HEK293 (cell line): ENCODE measurements around the gene MTA1.
A peak's percentile ranks its signal among the peaks of the same experiment; 100 is the strongest.

Experiments
- EGR2 ChIP-seq: fragments of 450-650 bp; formaldehyde crosslinking; IDR thresholded peaks from 2 replicates; pipeline ENCODE4 v1.5.1; 2016; ENCODE audit warnings: low read depth, missing biosample characterization, missing genetic modification characterization
- FEZF1 ChIP-seq: fragments of 450-650 bp; formaldehyde crosslinking; IDR thresholded peaks from 2 replicates; pipeline ENCODE4 v1.5.1; 2016; ENCODE audit warnings: missing biosample characterization, missing genetic modification characterization
- GLI2 ChIP-seq: fragments of 450-650 bp; formaldehyde crosslinking; IDR thresholded peaks from 2 replicates; pipeline ENCODE4; 2017; ENCODE audit warnings: missing biosample characterization, missing genetic modification characterization, low read depth, borderline replicate concordance
- KLF10 ChIP-seq: fragments of 450-650 bp; IDR thresholded peaks from 2 replicates; pipeline ENCODE4 v1.5.1; 2018; ENCODE audit warnings: missing biosample characterization, mild to moderate bottlenecking, missing genetic modification characterization
- KLF9 ChIP-seq: fragments of 450-650 bp; formaldehyde crosslinking; IDR thresholded peaks from 2 replicates; pipeline ENCODE4 v1.5.1; 2016; ENCODE audit warnings: missing biosample characterization, missing genetic modification characterization, low read depth
- SCRT2 ChIP-seq: fragments of 450-650 bp; formaldehyde crosslinking; IDR thresholded peaks from 2 replicates; pipeline ENCODE4 v1.5.1; 2016; ENCODE audit warnings: missing biosample characterization, missing genetic modification characterization
- YY2 ChIP-seq: fragments of 450-650 bp; formaldehyde crosslinking; IDR thresholded peaks from 2 replicates; pipeline ENCODE4 v1.5.1; 2016; ENCODE audit warnings: missing biosample characterization, missing genetic modification characterization
- ZEB2 ChIP-seq: fragments of 450-650 bp; formaldehyde crosslinking; IDR thresholded peaks from 2 replicates; pipeline ENCODE4 v1.5.1; 2016; ENCODE audit warnings: missing biosample characterization, missing genetic modification characterization
- ZNF146 ChIP-seq: fragments of 450-650 bp; formaldehyde crosslinking; IDR thresholded peaks from 2 replicates; pipeline ENCODE4 v1.5.1; 2016; ENCODE audit warnings: missing biosample characterization, missing genetic modification characterization
- ZNF350 ChIP-seq: fragments of 450-650 bp; formaldehyde crosslinking; IDR thresholded peaks from 2 replicates; pipeline ENCODE4 v1.5.0; 2017; ENCODE audit warnings: missing biosample characterization, mild to moderate bottlenecking, missing genetic modification characterization
- ZNF37A ChIP-seq: fragments of 450-650 bp; IDR thresholded peaks from 2 replicates; pipeline ENCODE4 v1.5.1; 2018; ENCODE audit warnings: missing biosample characterization, missing genetic modification characterization
- ZNF501 ChIP-seq: fragments of 450-650 bp; formaldehyde crosslinking; IDR thresholded peaks from 2 replicates; pipeline ENCODE4 v1.5.1; 2016; ENCODE audit warnings: missing biosample characterization, missing genetic modification characterization
- ZNF510 ChIP-seq: fragments of 450-650 bp; formaldehyde crosslinking; IDR thresholded peaks from 2 replicates; pipeline ENCODE4 v1.5.1; 2018; ENCODE audit warnings: mild to moderate bottlenecking, missing genetic modification characterization, missing biosample characterization; ENCODE audit not compliant: insufficient replicate concordance
- ZNF585B ChIP-seq: fragments of 450-650 bp; formaldehyde crosslinking; IDR thresholded peaks from 2 replicates; pipeline ENCODE4 v1.5.1; 2016; ENCODE audit warnings: missing biosample characterization, missing genetic modification characterization
- ZNF658 ChIP-seq: fragments of 450-650 bp; formaldehyde crosslinking; IDR thresholded peaks from 2 replicates; pipeline ENCODE4; 2016; ENCODE audit warnings: missing biosample characterization, missing genetic modification characterization
- ZNF792 ChIP-seq: fragments of 450-650 bp; formaldehyde crosslinking; IDR thresholded peaks from 2 replicates; pipeline ENCODE4 v1.5.1; 2016; ENCODE audit warnings: missing biosample characterization, missing genetic modification characterization
- TF ChIP-seq, protein P1 (sequence below): fragments of 450-650 bp; formaldehyde crosslinking; IDR thresholded peaks from 2 replicates; pipeline ENCODE4 v1.5.1; 2016; ENCODE audit warnings: missing biosample characterization, missing genetic modification characterization
- TF ChIP-seq, protein P2 (sequence below): fragments of 450-650 bp; formaldehyde crosslinking; IDR thresholded peaks from 2 replicates; pipeline ENCODE4 v1.5.1; 2016; ENCODE audit warnings: missing biosample characterization, missing genetic modification characterization
- TF ChIP-seq, protein P3 (sequence below): fragments of 450-650 bp; formaldehyde crosslinking; IDR thresholded peaks from 2 replicates; pipeline ENCODE4 v1.5.1; 2016; ENCODE audit warnings: missing biosample characterization, missing genetic modification characterization
- TF ChIP-seq, protein P4 (sequence below): fragments of 450-650 bp; formaldehyde crosslinking; conservative IDR thresholded peaks from 2 replicates; pipeline ENCODE4 v1.5.1; 2016; ENCODE audit warnings: low read depth, missing biosample characterization, missing genetic modification characterization
- TF ChIP-seq, protein P5 (sequence below): fragments of 450-650 bp; formaldehyde crosslinking; optimal IDR thresholded peaks from 2 replicates; pipeline ENCODE3; 2016; ENCODE audit warnings: missing biosample characterization, mild to moderate bottlenecking, missing genetic modification characterization
- TF ChIP-seq, protein P6 (sequence below): fragments of 450-650 bp; formaldehyde crosslinking; IDR thresholded peaks from 2 replicates; pipeline ENCODE4 v1.5.1; 2016; ENCODE audit warnings: missing biosample characterization, missing genetic modification characterization
- TF ChIP-seq, protein P7 (sequence below): fragments of 450-650 bp; IDR thresholded peaks from 2 replicates; pipeline ENCODE4 v1.5.1; 2018; ENCODE audit warnings: missing biosample characterization, mild to moderate bottlenecking, missing genetic modification characterization

Gene MTA1

DNA sequence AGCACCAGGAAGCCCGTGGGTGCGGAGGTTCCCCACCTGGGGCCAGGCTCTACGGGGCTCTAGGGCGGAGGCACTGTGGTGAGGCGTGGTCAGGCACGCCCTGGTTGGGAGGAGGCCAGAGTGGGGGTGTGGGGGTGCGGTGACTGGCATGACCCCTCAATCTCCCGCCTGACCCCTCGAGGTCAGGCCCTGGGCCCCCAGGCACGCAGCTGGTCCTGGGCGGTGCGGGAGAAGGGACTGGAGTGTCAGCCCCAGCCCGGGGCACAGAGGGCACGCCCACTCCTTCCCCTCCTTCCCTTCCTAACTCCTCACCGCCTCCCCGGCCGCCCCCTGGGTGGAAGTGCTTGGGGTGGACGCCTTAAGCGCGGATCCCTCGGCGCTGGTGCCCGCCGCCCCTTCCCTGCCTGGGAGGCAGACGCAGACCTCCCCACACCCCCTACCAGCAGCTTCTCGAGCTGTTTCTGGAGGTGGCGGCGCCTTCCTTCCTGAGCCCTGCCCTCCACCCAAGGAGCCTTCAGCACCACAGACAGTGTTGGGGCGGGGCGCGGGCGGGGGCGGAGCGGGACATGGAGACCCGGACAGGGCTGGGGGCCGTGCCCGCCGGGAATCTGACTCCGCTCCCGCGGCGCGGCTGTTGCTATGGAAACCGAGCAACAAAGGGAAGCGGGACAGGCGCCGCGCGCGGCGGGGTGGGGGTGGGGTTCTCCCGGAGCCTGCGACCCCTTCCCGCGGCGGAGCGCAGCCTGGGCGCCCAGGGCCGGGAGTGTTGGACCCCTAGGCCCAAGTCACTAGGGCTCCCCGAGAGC lies 54.3 kb downstream of the MTA1 start (continued):
- TF ChIP-seq, protein P1, sequence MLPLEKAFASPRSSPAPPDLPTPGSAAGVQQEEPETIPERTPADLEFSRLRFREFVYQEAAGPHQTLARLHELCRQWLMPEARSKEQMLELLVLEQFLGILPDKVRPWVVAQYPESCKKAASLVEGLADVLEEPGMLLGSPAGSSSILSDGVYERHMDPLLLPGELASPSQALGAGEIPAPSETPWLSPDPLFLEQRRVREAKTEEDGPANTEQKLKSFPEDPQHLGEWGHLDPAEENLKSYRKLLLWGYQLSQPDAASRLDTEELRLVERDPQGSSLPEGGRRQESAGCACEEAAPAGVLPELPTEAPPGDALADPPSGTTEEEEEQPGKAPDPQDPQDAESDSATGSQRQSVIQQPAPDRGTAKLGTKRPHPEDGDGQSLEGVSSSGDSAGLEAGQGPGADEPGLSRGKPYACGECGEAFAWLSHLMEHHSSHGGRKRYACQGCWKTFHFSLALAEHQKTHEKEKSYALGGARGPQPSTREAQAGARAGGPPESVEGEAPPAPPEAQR, result no peak
- TF ChIP-seq, protein P2, sequence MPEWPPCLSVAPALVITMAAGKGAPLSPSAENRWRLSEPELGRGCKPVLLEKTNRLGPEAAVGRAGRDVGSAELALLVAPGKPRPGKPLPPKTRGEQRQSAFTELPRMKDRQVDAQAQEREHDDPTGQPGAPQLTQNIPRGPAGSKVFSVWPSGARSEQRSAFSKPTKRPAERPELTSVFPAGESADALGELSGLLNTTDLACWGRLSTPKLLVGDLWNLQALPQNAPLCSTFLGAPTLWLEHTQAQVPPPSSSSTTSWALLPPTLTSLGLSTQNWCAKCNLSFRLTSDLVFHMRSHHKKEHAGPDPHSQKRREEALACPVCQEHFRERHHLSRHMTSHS (tag by site-specific recombination), result no peak
- TF ChIP-seq EGR2 (tag by site-specific recombination), result peak; percentile 93
- TF ChIP-seq, protein P3, sequence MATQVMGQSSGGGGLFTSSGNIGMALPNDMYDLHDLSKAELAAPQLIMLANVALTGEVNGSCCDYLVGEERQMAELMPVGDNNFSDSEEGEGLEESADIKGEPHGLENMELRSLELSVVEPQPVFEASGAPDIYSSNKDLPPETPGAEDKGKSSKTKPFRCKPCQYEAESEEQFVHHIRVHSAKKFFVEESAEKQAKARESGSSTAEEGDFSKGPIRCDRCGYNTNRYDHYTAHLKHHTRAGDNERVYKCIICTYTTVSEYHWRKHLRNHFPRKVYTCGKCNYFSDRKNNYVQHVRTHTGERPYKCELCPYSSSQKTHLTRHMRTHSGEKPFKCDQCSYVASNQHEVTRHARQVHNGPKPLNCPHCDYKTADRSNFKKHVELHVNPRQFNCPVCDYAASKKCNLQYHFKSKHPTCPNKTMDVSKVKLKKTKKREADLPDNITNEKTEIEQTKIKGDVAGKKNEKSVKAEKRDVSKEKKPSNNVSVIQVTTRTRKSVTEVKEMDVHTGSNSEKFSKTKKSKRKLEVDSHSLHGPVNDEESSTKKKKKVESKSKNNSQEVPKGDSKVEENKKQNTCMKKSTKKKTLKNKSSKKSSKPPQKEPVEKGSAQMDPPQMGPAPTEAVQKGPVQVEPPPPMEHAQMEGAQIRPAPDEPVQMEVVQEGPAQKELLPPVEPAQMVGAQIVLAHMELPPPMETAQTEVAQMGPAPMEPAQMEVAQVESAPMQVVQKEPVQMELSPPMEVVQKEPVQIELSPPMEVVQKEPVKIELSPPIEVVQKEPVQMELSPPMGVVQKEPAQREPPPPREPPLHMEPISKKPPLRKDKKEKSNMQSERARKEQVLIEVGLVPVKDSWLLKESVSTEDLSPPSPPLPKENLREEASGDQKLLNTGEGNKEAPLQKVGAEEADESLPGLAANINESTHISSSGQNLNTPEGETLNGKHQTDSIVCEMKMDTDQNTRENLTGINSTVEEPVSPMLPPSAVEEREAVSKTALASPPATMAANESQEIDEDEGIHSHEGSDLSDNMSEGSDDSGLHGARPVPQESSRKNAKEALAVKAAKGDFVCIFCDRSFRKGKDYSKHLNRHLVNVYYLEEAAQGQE (tag by site-specific recombination), result peak; percentile 96
- TF ChIP-seq SCRT2 (tag by site-specific recombination), result no peak
- no peak for TF ChIP-seq ZNF510 (tag by site-specific recombination)
- TF ChIP-seq, protein P4, sequence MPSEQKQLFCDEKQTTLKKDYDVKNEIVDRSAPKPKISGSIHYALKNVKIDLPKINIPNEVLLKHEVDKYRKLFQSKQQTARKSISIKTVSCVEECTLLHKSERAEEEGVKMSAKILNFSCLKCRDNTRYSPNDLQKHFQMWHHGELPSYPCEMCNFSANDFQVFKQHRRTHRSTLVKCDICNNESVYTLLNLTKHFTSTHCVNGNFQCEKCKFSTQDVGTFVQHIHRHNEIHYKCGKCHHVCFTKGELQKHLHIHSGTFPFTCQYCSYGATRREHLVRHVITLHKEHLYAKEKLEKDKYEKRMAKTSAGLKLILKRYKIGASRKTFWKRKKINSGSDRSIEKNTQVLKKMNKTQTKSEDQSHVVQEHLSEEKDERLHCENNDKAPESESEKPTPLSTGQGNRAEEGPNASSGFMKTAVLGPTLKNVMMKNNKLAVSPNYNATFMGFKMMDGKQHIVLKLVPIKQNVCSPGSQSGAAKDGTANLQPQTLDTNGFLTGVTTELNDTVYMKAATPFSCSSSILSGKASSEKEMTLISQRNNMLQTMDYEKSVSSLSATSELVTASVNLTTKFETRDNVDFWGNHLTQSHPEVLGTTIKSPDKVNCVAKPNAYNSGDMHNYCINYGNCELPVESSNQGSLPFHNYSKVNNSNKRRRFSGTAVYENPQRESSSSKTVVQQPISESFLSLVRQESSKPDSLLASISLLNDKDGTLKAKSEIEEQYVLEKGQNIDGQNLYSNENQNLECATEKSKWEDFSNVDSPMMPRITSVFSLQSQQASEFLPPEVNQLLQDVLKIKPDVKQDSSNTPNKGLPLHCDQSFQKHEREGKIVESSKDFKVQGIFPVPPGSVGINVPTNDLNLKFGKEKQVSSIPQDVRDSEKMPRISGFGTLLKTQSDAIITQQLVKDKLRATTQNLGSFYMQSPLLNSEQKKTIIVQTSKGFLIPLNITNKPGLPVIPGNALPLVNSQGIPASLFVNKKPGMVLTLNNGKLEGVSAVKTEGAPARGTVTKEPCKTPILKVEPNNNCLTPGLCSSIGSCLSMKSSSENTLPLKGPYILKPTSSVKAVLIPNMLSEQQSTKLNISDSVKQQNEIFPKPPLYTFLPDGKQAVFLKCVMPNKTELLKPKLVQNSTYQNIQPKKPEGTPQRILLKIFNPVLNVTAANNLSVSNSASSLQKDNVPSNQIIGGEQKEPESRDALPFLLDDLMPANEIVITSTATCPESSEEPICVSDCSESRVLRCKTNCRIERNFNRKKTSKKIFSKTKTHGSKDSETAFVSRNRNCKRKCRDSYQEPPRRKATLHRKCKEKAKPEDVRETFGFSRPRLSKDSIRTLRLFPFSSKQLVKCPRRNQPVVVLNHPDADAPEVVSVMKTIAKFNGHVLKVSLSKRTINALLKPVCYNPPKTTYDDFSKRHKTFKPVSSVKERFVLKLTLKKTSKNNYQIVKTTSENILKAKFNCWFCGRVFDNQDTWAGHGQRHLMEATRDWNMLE (tag by site-specific recombination), result no peak
- TF ChIP-seq GLI2 (tag by site-specific recombination), result no peak
- TF ChIP-seq ZNF585B, result no peak
- TF ChIP-seq, protein P5, sequence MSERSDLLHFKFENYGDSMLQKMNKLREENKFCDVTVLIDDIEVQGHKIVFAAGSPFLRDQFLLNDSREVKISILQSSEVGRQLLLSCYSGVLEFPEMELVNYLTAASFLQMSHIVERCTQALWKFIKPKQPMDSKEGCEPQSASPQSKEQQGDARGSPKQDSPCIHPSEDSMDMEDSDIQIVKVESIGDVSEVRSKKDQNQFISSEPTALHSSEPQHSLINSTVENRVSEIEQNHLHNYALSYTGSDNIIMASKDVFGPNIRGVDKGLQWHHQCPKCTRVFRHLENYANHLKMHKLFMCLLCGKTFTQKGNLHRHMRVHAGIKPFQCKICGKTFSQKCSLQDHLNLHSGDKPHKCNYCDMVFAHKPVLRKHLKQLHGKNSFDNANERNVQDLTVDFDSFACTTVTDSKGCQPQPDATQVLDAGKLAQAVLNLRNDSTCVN (tag by site-specific recombination), result peak; percentile 72
- TF ChIP-seq ZNF350 (tag by site-specific recombination), result no peak
- TF ChIP-seq, protein P6, sequence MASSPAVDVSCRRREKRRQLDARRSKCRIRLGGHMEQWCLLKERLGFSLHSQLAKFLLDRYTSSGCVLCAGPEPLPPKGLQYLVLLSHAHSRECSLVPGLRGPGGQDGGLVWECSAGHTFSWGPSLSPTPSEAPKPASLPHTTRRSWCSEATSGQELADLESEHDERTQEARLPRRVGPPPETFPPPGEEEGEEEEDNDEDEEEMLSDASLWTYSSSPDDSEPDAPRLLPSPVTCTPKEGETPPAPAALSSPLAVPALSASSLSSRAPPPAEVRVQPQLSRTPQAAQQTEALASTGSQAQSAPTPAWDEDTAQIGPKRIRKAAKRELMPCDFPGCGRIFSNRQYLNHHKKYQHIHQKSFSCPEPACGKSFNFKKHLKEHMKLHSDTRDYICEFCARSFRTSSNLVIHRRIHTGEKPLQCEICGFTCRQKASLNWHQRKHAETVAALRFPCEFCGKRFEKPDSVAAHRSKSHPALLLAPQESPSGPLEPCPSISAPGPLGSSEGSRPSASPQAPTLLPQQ, result peak; percentile 61; the same call in 1 of the 2 replicates
- TF ChIP-seq ZNF146 (tag by site-specific recombination), result no peak
- peak; percentile 98 for TF ChIP-seq KLF9 (tag by site-specific recombination)
- no peak for TF ChIP-seq ZNF501 (tag by site-specific recombination)
- TF ChIP-seq, protein P7, sequence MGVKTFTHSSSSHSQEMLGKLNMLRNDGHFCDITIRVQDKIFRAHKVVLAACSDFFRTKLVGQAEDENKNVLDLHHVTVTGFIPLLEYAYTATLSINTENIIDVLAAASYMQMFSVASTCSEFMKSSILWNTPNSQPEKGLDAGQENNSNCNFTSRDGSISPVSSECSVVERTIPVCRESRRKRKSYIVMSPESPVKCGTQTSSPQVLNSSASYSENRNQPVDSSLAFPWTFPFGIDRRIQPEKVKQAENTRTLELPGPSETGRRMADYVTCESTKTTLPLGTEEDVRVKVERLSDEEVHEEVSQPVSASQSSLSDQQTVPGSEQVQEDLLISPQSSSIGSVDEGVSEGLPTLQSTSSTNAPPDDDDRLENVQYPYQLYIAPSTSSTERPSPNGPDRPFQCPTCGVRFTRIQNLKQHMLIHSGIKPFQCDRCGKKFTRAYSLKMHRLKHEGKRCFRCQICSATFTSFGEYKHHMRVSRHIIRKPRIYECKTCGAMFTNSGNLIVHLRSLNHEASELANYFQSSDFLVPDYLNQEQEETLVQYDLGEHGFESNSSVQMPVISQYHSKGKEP (tag by site-specific recombination), result no peak
- TF ChIP-seq YY2 (tag by site-specific recombination), result no peak
- TF ChIP-seq FEZF1 (tag by site-specific recombination), result no peak
- TF ChIP-seq ZEB2, result peak; percentile 53
- TF ChIP-seq KLF10 (tag by site-specific recombination), result peak; percentile 49; the same call in 1 of the 2 replicates
- TF ChIP-seq ZNF37A (tag by site-specific recombination), result no peak
- TF ChIP-seq ZNF792 (tag by site-specific recombination), result no peak
- TF ChIP-seq ZNF658 (tag by site-specific recombination), result no peak
